GM19438 (cell line): ENCODE results near the gene KPNA1.

Experiments
- ATAC-seq: cut with Tn5 transposase; IDR thresholded peaks from one replicate; pipeline ENCODE4 v1.9.1; 2021; ENCODE audit warnings: low read depth; ENCODE audit not compliant: unreplicated experiment

The KPNA1 gene

DNA sequence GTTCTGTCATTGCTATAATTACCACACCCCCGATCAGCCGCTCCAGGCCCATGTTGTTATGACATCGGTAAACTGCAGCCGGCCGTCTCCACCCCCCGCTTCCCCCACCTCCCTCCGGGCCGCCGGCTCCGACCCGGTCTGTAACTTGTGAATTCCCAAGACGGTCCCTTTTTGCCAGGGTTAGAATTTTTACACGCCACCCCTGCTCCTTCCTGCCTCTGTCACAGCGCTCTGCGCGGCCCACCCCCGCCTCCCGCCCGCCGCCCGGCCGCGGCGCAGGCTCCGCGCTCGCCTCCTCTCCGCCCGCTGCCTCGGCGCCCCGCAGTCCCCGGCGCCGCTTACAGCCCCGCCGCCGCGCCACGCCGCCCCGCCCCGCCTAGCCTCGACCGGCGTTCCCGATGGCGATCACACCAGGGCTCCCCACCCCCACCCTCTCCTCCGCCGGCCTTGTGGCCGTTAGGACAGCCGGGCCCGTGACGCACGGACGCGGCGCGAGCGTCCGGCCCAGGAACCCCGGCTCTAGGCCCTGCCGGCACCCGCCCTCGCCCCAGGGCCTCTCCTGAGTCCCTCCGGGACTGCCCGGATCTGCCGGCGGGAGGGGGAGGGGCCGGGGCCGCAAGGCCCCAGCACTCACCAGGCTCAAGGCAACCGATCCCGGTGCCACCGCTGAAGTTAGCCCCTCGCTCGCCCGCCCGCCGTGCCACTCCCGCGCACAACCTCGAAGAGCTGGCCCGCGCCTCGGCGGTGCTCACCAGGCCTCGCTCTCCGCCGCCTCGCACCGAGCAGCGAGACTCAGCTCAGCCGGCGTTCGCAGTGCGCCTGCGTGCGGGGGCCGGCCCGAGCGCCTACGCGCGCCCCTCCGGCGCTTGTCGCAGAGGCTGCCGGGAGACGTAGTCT is at the start of gene KPNA1:
Gene KPNA1 (minus strand): TSS at position 817 of the 897 bp plus-strand sequence. CDS start 18,374 bp downstream, outside the sequence.
- peak; percentile 89 for ATAC-seq

DNA sequence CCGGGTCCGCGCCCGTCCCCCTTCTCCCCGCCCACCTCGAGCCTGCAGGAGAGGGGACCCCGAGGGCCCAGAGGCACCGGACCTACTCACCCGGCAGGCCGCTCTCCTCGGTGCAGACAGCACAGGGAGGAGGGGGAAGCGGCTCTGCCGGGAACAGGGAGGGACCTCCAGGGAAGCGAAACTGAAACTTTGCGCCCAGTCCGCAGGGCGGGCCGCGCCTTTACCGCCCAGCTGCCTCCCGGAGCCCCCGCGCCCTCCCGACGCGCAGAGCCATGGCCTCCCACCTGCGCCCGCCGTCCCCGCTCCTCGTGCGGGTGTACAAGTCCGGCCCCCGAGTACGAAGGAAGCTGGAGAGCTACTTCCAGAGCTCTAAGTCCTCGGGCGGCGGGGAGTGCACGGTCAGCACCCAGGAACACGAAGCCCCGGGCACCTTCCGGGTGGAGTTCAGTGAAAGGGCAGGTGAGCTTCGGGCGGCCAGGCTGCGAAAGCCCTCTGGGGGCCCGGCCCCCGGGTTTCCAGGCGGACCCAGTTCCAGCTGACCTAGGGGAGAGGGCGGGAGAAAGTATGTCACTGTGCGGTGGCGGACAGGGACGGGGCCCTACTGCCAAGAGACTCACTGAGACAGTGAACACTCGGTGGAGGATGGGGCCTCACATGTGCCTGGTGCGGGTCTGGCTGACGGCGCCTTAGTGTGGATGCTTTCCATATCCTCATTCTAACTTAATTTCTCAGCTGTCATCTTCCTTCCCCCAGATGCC is 49.6 kb upstream of the KPNA1 start, which contains the start of the genes DTX3L and PARP9:
Gene DTX3L (plus strand): TSS at position 184 of the 758 bp plus-strand sequence. CDS start 89 bp downstream, at position 273.
Gene PARP9 (minus strand): TSS at position 146 of the 758 bp plus-strand sequence. CDS start 4,680 bp downstream, outside the sequence.
- ATAC-seq, result peak; percentile 60

DNA sequence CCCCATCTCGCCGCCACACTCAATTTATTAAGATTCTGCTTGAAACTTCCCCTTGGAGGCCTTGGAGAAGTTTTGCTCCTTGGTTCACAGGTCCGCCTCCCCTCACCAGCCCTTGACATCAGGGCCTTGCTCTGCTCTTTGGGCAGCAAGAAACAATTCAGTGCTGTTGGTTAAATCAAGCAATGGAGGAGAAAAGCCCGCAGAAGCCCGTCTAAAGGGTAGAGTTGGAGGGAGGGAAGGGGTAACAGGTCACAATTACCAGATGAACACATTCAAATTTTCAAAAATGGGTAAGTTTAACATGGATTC is 48.9 kb upstream of the KPNA1 start:
- ATAC-seq, result no peak

DNA sequence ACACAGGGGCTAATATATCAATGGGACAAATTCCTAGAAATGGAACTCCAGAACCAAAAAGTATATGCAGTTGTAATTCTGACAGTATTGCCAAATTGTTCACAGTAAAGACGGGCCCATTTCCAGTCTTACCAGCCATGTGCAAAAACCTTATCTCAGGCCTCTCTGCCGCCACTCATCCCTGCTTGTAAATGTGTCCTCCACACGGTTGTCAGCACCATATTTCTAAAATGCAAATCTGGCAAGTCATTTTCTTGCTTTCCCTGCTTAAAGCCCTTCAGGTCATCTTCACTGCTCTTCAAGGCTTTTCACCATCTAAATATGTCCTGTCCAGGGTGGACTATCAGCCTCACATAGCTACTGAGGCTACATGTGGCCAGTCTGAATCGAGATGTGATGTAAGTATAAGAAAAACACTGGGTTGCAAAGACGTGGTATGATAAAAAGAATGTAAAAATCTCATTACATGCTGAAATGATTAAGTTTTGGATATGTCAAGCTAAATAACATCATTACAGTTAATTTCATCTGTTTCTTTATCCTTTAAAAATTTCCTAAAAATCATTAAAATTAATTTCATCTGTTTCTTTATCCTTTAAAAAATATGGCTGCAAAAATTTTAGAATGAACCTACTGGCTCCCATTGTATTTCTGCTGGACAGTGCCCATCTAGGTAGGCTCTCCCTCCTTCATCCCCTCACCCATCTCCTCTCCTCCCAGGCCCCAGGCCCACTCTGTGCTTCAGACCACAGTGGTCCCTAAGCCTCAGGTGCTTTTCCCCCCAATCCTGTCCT is 48.4 kb upstream of the KPNA1 start:
- no peak for ATAC-seq

GRCh38 chr3:122560680-122561079 is 45.9 kb upstream of the KPNA1 start:
- no peak for ATAC-seq

GRCh38 chr3:122559906-122560305 is 45.2 kb upstream of the KPNA1 start:
- no peak for ATAC-seq

GRCh38 chr3:122558605-122559004 is 43.9 kb upstream of the KPNA1 start:
- ATAC-seq, result no peak

- ATAC-seq, result no peak
These were observed 42.6 kb upstream of the KPNA1 start for GRCh38 chr3:122557356-122557755.

DNA sequence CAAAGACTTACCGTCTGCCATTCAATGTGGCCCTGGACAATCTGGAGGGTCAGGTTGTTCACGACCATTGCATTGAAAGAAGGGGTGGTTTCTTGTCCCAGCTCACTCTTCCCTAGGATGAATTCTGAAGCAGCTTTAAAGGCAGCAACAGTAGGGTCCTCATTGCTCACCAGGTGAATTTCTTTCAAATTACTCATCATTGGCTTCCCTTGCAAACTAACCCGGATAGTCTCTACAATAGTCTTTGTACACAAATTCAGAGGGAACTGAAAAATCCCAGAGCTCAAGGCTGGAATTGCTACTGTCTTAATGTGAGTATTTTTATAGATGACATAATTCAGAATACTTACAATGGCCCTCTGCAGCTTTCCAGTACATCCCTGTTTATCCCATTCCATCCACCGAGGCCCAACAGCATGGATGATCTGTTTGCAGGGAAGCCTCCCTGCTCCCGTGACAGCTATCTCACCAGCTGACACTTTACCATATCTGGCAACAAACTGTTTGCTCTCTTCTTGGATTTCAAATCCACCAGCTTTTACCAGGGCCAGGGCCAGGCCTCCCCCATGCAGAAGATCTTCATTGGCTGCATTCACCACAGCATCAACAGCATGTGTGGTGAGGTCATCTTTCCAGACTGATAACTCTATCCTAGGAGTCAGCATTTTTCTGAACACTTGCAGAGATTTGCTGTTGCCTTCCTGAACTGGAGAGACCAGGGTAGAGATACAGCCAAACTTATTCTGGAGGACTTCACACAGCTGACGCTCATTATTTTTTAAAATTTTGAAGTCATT is 40.7 kb upstream of the KPNA1 start:
- no peak for ATAC-seq

GRCh38 chr3:122553171-122553570 is 38.4 kb upstream of the KPNA1 start:
- no peak for ATAC-seq

DNA sequence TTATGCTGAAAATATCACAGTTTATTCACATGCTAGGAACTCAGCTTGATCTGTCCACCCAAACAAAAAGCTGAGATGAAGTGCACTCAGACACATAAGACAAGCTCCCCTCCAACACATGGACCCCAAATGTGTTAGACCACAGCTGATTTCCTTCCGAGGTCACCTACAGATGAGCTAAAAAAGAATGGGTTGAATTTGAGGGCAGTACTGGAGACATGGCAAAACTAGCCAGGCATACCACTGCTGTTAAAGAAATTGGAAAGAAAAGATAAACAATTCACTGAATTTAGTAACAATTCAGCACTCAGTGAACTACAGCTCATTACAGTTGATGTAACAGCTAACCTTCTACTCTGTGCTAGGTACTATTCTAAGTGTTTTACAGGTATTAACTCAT is 33.9 kb upstream of the KPNA1 start:
- ATAC-seq, result no peak

GRCh38 chr3:122548076-122548475 is 33.3 kb upstream of the KPNA1 start:
- no peak for ATAC-seq

- ATAC-seq, result no peak
These were observed 31.4 kb upstream of the KPNA1 start for GRCh38 chr3:122546151-122546550.

DNA sequence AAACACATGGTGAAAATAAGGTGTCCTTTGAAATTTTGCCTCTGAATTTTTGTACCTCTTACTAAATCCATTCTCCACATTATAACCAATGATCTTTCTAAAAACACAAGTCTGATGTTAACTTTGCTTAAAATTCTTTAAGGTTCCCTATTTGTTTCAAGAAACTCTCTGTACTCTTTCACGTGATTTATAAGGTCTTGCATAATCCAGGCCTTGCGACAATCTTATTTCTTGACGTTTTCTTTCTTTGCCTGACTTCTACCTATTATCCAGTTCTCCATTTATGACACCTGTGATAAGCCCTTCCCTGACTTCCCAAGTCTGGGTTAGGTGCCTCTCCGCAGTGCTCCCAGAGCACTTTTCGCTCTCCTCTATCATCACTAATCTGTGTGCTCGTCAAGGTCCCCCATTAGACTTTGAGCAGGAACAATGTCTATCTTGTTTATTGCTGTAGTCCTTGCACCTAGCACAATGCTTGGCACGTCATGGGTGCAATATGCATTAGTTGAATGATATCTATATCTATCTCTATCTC is 24.3 kb upstream of the KPNA1 start:
- no peak for ATAC-seq

GRCh38 chr3:122536632-122537001 is 21.9 kb upstream of the KPNA1 start:
- no peak for ATAC-seq

- no peak for ATAC-seq
These were observed 21.4 kb upstream of the KPNA1 start for GRCh38 chr3:122535964-122536631.

- ATAC-seq, result peak; percentile 98
These were observed 19.2 kb upstream of the KPNA1 start for GRCh38 chr3:122533931-122534334.

DNA sequence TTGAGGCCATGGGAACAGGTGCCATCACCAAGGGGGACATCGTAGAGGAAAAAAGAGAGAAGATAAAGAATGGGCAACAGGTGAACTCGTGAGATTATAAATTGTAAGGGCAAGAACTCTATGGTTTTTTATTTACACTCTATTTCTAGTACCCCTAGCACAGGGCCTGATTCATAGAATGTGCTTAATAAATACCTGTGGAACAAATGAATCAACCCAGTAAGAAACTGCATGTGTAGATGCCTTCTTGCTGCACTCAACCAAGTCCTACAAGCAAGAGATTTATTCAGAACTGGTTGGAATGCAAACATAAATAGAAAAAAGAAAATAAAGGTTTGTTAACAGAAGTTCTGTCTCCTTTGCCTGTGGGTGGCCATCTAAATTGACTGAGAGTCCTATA is 18.7 kb upstream of the KPNA1 start:
- ATAC-seq, result no peak

- no peak for ATAC-seq
These were observed 15.4 kb upstream of the KPNA1 start for GRCh38 chr3:122530164-122530563.
